ENCODE measurements around the gene SH3RF3.

DNA sequence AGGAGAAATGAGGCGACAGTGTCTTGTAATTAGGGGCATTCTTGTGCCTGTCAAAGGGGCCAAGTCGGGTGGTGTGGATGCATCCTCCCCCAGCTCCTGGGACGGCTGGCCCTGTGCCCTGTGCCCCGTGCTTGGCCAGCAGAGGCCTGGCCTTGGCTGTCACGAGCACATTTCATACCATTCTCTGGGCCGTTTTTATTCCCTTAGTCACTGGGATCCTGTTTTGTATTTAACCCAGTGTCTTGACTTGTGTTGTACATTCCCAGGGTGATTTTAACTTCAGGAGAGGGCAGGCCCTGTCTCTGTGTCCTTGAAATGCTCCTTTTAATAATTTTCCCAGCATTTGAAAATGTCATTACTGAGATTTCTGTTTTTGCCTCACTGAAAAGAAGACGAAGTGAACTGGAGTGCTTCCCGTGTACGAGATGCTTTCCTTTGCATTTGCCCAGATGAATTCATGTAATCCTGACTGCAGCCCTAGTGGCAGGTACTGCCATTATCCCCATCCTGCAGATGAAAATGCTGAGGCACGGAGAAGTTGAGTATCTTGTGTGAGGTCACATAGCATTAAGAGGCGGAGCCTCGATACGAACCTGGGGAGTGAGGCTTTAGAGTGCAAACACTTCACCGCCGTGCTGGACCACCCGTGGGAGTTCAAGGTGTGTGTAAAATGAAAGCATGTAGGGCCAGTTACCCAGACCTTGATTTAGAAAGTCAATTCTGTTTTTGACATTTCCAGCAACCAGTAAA is 57.0 kb downstream of the SH3RF3 start:
- no peak for TF ChIP-seq CTCF (conservative IDR thresholded peaks at IDR 0.05 in 1 of 2, IDR thresholded peaks at IDR 0.05 in 1 of 2; ENCODE audit: low read depth in 1 of 2, low read length in 2 of 2)
- TF ChIP-seq EZH2 (IDR thresholded peaks at IDR 0.05; ENCODE audit: low read length, missing control alignments), result no peak

Data from fibroblast of lung (primary cell).